NCI-H187 (cell line): ENCODE measurements around the gene MYO1C.
"Not testable (repeated sequence)": the region's sequence is repeated elsewhere in the genome, so short reads cannot be mapped to it uniquely, and the experiment has no call there.

Experiments used
- DNase-seq, 2 experiments: peaks; one replicate each; lab custom pipeline; 2025; lab: John Stamatoyannopoulos, UW

Gene MYO1C

DNA sequence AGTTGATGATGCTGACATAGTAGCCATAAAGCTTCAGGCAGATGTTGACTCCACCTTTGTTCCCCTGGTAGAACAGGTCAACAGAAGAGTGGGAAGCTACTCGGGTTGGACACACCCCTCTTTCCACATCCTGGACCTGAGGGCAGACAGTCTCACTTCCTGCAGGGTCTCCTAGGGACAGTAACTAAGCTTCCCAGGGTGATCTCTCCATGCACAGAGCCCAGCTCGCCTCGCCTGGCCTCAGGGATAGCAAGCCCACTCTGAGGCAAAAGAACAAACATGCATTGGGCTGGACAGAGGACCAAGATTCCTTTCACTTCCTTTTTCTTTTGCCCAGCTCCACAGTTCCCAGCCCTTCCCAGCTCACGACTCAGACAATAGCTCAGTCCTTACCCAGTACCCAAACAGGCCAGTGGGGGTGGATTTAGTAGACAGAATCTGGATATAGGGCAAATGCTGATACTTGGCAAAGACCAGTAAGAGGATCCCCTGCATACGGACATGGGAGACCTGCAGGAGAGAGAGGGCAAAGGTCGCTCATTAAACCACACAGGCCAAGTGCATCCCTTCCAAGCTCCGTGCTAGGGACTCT lies 16.9 kb upstream of the MYO1C start:
- DNase-seq, result no peak

DNA sequence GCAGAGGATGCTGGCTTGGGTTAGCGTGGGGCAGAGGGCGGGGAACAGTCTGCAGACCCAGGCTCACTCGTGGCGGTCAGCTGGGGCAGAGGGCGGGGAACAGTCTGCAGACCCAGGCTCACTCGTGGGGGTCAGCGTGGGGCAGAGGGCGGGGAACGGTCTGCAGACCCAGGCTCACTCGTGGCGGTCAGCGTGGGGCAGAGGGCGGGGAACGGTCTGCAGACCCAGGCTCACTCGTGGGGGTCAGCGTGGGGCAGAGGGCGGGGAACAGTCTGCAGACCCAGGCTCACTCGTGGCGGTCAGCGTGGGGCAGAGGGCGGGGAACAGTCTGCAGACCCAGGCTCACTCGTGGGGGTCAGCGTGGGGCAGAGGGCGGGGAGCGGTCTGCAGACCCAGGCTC lies 16.2 kb upstream of the MYO1C start:
- DNase-seq, result not testable (repeated sequence)

GRCh38 chr17:1506649-1507267 lies 14.3 kb upstream of the MYO1C start:
- no peak for DNase-seq

GRCh38 chr17:1505586-1505985 lies 13.1 kb upstream of the MYO1C start:
- DNase-seq, result no peak

DNA sequence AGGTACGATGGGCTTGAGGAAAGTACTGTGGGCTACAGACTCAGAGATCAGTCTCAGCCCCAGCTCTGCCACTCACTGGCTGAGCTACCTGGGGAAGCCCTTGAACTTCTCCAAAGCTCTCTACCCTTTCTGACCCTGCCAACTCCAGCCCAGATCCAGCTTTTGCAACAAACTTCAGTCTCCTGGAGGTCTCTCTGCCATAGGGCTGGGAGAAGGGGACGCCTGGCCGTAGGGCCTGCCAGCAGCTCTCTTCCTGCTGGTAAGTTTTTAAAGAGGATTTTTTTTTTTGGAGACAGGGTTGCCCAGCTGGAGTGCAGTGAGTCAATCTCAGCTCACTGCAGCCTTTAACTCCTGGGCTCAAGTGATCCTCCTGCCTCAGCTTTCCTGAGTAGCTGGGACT lies 12.4 kb upstream of the MYO1C start:
- DNase-seq, result no peak

DNA sequence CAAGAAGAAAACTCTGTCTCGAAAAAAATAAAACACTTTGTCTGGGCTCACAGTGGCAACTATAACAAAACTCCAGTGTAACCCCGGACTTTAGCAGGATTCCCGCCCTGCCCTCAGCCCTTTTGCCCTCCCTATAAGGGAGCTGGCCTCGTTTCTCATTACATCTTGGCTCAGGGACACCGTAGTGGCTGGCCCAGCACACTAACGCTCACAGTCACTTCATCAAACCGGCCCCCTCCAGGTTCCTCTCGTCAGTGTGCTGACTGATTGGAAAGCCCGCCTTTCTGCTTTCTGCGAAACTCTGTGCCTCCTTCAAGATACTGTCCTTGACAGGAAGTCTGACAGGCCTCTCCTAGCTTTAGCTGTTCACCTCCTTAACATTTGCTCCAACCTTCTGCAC lies 11.2 kb upstream of the MYO1C start:
- DNase-seq, result no peak

DNA sequence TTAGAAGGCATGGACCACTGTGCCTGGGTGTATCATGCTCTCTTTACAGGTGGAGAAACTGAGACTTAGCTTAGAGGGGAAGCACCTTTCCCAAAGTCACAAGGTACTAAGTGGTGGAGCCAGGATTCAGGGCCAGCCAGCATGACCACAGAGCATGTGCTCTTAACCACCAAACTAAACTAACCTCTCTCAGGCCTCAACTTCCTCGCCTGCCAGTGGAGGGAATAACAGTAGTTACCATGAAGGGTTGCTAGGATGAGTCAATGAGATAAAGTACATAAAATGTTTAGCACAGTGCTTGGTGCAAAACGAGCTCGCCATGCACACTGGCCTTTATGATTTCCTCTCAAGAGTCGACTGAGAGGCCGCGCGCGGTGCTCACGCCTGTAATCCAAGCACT lies 6.4 kb upstream of the MYO1C start:
- DNase-seq, result no peak

DNA sequence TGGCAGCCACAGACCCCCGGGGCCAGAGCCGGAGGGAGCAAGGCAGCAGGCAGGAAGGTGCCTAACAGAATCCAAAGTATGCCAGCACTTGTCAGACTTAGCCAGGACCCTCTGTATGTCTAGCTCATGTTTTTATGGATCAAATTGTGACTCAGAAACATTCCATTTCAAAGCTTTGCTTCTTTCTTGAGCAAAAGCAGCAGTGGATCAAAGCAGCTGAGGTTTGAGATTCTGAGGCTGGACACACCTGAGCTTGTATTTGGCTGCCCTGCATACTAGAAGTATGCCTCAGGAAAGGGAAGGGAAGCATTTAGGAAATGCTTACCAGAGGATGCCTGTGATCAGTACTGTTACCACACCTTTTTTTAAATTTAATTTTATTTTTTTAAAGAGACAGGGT lies 5.7 kb upstream of the MYO1C start:
- DNase-seq, result no peak

DNA sequence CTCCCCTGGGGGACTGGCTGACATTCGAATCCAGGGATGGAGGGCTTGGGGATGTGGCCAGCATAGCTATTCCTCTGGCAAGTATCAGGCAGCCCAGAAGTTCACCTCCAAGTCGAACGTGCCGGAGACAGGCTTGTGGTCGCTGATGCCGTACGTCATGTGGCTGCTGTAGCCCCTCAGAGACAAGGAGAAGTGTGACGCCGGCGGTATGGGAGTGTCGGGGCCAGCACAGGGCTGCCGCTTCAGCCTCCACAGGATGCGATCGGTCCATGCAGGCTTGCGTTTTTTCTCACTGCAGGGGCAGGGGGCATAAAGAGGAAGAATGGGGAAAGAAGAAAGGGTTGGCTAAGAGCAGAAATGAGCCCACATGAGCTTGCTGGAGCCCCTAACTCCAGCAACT lies 5.3 kb upstream of the MYO1C start:
- DNase-seq, result no peak

- no peak for DNase-seq
Measured at GRCh38 chr17:1496869-1497268, 4.4 kb upstream of the MYO1C start.

DNA sequence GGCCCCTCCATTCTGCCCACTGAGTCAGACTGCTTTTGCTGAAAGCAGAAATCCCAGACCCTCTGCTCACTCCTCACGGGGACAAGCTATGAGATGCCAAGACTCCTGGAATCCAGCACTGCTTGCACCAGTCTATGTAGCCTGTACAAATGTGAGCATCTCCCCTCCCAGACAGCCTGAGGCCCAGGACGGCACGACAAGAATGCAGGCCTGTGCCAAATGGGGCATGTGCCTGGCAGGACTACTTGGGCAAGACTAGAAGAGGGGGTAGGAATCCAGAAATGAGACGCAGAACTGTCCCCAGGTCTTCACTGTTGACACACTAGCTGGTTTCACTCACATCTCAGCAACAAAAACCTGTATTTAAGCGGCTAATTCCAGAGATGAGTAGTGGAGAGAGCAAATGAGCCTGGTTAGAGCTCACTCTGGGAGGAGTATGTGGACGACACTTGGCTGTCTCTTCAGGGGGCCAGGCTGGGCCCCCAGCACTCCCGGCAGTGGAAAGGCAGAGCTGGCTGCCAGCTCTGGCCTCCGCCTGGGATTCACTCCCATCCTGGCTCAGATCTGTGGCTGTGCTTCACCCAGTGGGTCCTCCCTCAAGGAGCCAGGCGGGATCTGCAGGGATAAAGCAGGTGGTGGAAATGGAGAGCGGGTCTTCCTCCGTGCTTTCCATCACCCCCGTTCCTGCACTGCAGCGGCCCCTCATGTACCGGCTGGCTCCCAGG lies 2.9 kb upstream of the MYO1C start:
- DNase-seq, result no peak

DNA sequence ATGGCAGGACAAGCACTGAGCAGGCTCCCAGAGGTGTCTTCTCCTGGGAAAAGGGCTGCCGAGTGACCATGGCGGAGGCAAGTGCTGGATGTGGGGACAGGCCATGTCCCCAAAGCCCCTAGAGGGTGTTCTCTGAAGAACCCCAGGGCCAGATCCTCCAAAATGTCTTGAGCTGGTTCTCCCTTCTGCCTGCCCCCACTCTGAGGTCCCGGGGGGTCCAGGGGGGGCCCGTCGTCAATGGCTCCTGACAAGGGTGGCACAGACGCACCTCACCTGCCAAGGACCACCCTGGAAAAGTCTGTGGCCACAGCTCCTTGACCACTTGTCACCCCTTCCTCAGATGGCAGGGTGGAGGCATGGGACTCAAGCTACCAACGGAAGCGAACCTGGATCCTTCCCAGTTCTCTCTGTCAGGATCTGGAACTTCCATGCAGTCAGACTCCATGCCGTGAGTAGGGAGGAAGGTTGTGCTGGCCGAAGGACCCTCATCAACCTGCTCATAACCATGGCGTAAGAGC lies 2.3 kb upstream of the MYO1C start:
- no peak for DNase-seq

GRCh38 chr17:1494203-1494602 lies 1.7 kb upstream of the MYO1C start:
- no peak for DNase-seq

DNA sequence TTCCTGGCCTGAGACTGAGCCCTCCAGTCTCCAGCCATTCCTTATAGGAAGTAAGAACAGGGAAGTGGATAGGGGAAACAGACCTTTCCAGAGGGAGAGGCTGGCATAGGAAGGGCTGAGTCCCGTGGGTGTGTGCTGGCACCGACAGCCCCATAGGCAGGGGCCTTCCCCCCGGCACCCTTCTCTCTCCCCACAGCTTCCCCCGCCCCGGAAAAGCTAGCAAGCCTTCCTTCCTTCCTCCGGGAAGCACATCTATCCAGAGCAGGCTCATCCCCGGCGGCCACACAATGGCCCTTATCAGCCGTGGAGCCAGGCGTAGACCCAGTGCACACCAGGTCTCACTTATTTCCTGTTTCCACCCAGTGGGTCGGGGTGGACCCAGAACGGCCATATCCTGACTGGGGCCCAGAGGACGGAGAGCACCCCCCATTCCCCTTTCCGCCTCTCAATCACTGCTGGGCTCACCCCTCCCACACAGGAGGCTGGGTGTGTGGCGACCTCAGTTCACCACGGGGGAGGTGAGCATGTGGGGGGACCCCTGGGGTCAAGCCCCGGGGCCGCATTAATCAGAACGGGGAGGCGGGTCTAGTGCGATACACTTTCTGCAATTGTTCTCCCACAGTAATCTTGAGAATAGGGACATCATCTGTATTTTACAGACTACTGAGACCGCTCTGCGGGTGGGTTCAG lies 950 bp upstream of the MYO1C start:
- DNase-seq, result no peak

GRCh38 chr17:1491443-1492248 lies 840 bp downstream of the MYO1C start:
- DNase-seq, result no peak

DNA sequence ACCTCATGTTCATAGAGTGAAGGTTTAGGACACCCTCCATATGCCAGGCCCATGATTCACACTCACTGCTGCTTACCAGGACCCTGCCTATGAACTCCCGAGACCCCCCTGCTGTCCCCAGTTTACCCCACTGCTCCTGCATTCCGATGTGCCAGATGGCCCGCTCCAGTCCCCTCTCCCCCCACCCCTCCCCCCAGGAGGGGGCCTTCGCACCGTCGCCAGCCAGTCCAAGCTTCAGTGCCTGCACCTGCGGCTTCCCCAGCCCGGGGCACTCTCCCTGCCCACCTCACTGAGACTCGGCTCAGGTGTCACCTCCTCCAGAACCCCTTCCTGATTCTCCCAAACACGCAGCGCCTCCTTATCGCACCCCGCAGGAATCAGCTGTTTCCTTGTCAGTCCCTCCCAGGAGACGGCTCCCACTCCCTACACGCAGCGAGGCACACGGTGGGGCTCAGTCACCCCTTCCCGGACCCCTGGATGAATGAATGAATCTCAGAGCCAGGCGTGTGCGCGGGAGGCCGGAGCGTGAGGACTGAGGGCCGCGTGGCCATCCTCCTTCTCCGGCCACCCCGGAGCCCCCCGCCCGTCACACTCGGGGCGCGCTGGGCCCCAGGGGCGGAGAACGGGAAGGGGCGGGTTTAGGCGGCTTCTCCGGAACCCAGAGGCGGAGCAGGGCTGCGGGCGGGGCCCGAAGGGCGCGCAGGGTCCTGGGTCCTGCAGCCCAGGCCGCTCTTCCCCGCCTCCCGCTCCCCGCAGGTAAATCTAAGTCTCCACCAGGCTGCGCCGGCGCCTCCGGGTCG lies 1.6 kb downstream of the MYO1C start:
- no peak for DNase-seq

GRCh38 chr17:1488826-1489270 lies 3.6 kb downstream of the MYO1C start:
- DNase-seq, result no peak

DNA sequence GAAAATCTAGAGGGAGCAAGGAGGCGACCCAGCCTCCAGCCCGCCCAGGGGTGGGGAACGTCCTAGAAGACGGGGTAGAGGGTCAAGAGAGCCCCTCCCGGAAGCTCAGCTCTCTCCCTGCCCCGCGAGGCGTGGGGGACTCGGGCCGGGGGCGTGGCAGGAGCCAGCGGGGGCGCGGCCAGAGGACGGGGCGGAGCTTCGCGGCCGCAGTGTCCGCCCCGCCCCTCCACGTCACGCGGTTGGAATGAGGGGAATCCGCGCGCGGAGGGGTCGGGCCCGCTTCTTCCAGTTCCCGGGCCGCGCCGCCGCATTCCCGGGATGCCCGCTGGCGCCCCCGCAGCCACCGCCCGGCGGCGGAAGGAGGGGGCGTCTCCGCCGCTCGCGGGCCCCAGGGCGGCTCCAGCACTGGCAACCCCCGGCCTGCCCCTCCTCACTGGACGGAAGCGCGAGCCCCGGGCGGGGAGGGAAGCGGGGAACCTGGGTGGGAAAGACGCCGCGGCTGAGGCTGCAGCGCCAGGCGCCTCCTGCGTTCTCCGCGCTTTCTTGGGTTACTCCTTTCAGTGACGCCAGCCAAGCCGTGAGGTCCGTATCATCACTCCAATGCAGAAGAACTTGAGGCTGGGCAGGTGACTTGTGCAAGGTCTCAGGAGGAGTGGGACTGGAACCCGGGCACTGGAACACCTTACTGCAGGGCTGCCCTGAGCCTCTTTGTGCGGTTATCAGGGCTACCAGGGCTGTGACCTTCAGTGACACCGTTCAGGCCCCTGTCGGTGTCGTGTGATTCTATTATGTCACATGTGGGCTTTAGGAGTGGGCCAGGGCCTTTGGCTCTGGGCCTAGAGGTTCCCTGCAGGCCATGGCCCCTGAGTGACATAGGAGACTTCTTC lies 4.3 kb downstream of the MYO1C start:
- no peak for DNase-seq

DNA sequence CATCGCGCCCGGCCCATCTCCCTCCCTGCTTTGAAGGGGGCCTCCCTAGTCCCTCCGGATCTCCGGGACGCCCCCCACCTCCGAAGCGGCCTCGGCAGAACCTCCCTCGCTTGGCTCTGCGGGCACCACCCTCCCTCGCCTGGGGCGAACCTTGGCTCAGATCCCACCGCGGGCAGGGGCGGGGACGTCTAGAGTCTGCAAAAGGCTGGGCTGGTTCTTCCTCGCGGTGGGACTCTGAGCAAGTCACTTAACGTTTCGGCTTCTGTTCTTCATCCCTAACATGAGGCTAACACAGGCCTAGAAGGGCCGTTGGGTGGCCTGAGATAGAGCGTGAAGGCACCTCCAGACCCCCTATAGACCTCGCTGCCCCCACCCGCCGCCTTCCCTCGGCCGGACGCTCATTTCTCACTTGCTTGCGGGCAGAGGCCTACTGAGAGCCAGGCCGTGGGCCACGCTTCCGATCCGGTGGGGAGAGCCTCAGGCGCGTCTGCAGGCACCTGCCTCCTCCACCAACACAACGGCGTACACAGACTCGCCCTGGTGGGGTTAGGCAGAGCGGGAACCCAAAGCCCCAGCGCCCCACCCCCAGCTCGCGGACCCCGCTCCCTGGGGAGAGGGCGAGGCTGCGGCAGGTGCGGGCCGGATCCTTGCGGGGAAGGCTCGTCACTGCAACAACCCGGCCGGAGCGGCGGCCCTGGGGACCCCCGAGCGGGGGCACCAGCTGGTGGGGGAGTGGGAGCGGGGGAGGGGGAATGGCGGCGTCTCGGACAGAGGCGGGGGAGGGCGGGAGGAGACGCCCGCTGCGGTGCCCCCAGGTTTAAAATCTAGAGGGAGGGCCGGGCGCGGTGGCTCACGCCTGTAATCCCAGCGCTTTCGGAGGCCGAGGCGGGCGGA lies 5.4 kb downstream of the MYO1C start:
- no peak for DNase-seq
